ENCODE measurements around the gene MAML2.
"Not testable (repeated sequence)": the region's sequence is repeated elsewhere in the genome, so short reads cannot be mapped to it uniquely, and the experiment has no call there.

Gene MAML2

DNA sequence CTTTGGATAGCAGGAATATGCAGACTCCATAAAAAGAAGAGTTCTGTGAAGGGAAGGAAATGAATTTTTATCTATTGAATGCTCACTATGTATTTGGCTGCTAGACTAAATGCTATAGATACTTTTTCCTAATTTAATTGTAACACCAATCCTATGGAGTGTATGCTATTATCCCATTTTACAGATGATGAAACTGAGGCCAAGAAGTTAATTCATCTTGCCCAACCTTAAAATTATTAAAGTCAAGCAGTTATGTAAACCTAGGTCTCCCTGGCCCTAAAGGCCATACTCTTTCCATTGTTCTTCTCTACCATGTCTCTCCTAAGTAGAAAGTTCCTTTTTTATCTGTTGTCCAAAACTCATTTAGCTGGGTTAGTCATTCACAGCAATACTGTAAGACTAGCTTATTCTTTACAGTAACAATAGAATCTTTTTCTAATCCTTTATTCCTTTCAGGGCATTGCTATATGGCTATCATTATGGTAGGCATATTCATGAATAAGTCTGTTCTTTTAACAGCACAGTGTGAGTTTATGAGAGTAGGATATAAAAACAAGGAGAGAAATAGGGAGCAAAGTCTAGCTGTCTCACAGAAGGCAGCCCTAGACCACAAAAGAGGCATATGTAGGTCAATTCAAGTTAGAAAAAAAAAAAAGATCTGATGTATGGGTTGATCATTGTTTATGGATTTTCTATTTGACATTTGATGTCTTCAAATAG, 50.5 kb downstream of the MAML2 start:
- no peak for DNase-seq

GRCh38 chr11:96290631-96291030, 52.4 kb downstream of the MAML2 start:
- DNase-seq = no peak

- no peak for DNase-seq
These were observed 53.0 kb downstream of the MAML2 start for GRCh38 chr11:96290031-96290430.

DNA sequence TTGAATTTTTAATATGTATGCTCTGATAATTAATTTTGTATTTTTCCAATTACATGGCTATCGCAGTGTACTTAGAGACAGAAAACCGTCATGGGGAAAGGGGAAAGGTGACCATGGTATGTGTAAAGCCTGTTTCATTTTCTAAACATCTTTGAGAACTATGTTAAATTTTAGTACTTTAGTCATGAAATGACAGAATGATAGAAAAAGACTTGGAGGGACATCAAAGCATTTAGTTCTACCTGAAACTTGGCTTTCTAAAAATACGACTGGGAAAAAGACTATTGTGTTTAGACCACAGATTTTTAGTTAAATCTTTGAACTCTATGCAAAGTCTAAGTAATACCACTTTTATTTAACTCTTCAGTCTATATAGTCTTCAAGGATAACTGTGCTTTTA, 54.1 kb downstream of the MAML2 start:
- DNase-seq = no peak

- no peak for DNase-seq
These were observed 55.1 kb downstream of the MAML2 start for GRCh38 chr11:96287822-96288439.

DNA sequence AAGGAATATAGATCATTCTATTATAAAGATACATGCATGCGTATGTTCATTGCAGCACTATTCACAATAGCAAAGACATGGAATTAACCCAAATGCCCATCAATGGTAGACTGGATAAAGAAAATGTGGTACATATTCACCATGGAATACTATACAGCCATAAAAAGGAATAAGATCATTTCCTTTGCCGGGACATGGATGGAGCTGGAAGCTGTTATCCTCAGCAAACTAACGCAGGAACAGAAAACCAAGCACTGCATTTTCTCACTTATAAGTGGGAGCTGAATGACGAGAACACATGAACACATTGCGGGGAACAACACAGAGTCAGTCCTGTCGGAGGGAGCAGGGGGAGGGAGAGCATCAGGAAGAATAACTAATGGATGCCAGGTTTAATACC, 57.0 kb downstream of the MAML2 start:
- DNase-seq = not testable (repeated sequence)

GRCh38 chr11:96284917-96285316, 58.1 kb downstream of the MAML2 start:
- DNase-seq = no peak

DNA sequence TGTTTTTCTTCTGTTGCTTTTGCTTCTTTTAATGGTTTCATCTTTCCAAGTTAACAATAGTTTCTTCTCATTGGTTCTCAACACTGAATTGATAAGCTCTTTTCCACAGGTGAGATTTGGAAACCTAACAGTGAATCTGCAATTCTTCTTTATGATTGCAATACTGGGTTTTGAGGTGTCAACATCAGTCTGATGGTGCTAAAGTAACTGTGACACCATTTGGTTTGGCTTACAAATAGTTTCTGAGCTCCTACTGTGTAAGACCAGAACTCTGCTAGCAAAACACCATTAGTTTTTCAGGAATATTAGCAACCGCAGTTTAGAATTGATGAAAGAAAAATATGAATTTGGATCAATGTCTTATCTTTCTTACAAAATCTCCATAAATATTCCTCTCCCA, 58.6 kb downstream of the MAML2 start:
- DNase-seq = no peak

DNA sequence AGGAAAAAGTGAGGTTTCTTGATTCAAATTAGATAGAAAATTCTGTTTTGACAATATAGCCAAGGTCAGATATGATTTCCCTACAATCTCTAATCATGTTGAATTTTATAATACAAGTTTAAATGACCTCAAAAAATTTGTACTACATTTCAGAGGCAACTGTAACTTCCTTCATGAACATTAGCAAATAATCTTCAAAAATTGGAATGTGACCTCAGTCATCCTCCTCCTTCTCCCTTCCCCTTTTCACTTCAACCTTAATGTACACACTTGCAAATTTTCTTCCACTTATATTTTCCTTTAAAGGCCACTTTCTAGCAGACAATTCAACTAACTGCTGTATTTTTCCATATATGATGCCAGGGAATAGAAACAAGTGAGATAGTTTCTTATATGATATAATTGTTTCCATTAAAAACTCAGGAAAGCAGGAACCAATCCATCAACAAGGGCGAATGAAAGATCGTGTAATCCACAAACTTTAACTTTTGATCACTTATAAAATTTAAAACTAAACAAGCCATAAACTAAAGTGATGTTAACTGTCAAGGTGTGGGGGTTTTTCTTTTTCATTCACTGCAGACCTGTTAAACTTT, 60.3 kb downstream of the MAML2 start:
- peak in 2 of 4 experiments; percentile 47 to 52 for DNase-seq

DNA sequence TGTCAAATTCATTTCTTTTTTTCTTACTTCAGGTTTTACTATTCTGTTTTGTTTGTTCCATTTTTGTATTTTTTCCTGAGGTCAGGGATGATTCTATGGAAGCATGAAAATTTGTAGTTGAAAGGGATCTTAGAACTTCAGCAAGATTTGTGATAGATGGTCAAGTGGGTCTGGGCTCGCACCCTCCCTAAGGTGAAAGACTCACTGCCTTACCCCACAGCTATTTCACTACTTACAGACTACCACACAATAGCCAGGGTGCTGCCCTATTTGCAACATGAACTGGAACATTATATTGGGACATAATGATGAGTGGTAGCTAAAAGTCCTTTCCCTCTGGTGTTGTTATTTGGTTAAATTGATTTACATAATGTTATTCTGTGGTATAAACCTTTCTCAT, 62.6 kb downstream of the MAML2 start:
- DNase-seq = no peak

DNA sequence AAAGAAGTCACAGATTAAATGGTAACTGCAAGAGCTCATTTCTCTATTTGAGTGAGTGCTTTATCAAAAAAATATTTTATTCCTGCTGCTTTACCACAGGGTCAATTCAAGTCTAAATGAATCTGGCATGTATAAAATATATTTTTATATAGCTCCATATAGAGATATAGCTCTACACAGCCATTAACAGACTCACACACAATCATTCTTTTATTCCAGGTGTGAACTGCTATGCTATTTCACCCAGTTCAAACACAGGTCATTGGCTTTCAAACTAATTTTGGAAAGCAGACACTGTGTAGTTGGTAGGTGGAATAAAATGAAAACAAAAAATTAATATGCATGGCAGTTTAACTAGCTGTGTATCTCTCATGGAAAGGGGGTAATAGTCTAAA, 63.1 kb downstream of the MAML2 start:
- no peak for DNase-seq

GRCh38 chr11:96279018-96279895, 63.7 kb downstream of the MAML2 start:
- peak in 1 of 4 experiments; percentile 35 for DNase-seq

- no peak for DNase-seq
These were observed 64.7 kb downstream of the MAML2 start for GRCh38 chr11:96278039-96278897.

- no peak for DNase-seq
These were observed 65.3 kb downstream of the MAML2 start for GRCh38 chr11:96277696-96278038.

DNA sequence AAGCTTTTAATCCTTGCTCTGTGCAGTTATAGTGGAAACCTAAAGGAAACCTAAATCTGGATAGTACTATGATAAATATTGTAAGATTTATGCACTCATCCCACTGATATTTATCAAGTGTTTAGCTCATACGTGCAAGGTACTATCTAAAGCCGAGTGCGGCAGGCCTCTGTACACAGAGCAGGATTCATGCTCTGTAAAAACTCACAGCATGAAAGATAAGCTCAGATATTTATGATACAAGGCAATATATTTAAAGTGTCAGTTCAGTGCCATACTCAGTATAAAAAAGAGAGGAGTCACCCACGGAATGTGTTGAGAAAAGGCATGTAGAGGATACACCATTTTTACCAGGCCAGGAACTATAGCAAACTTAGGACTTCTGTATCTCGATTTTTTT, 66.2 kb downstream of the MAML2 start:
- no peak for DNase-seq

GRCh38 chr11:96275801-96276594, 67.0 kb downstream of the MAML2 start:
- DNase-seq = no peak

GRCh38 chr11:96273507-96273906, 69.5 kb downstream of the MAML2 start:
- no peak for DNase-seq

DNA sequence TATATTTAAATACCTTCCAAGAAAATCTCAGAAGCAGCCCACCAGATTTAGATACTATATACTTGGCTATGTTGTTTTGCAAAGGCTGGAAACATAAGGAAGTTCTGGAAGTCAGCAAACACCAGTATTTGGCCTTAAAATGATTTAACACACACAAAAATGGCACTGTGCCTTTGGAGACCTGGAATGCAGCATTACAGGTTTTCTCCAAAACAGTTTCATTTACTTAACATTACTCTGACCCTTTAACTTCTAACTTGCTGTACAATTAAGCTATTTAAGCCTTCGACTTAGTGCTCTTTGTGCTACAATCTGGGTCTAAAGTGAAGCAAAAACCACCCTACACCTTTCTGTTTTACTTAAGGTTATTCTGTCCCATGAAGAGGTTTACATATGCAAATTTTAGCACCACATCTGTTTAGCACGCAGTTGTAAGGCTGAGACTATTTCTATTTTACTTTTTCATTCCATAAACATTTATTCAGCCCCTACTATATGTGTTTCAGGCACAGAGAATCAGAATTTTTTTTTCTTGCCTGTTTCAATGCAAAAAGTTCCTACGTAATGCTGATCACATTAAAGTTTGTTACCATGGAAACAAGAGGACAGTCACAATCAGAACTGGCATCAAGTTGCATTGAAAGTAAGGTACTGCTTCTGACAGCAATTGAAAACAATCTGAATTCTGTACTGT, 70.3 kb downstream of the MAML2 start:
- no peak for DNase-seq

- DNase-seq = no peak
These were observed 71.2 kb downstream of the MAML2 start for GRCh38 chr11:96271777-96272176.

DNA sequence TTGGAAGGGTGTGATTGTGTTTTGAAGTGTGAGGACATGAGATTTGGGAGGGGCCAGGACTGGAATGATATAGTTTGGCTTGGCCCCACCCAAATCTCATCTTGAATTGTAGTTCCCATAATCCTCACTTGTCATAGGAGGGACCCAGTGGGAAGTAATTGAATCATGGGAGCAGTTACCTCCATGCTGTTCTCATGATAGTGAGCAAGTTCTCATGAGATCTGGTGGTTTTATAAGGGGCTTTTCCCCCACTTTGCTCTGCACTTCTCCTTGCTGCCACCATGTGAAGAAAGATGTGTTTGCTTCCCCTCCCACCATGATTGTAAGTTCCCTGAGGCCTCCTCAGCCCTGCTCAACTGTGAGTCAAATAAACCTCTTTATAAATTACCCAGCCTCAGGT, 71.6 kb downstream of the MAML2 start:
- not testable (repeated sequence) for DNase-seq

GRCh38 chr11:96268527-96268926, 74.5 kb downstream of the MAML2 start:
- peak in 1 of 4 experiments; percentile 45 for DNase-seq

Measured in suppressor macrophage (primary cell).